Type B pancreatic cell (in vitro differentiated cells): Measurements from ENCODE around the gene MMP15. TPM values are rescaled to one million over a fixed set of nuclear protein-coding genes. Genes with fewer than 3 reads are reported as not detected.

ENCODE experiments used
- DNase-seq: peaks from one replicate; pipeline ENCODE4 v3.0.0; 2021; ENCODE audit warnings: mixed read lengths; ENCODE audit not compliant: unreplicated experiment; ENCODE audit errors: extremely low spot score
- H3K27ac Mint-ChIP-seq: 2 replicates; pipeline ENCODE4 v1.8.0; 2021; ENCODE audit warnings: mild to moderate bottlenecking, mixed read lengths
- H3K27me3 Mint-ChIP-seq: 2 replicates; pipeline ENCODE4 v1.8.0; 2021; ENCODE audit warnings: mixed read lengths
- H3K36me3 Mint-ChIP-seq: 2 replicates; pipeline ENCODE4 v1.8.0; 2021; ENCODE audit warnings: mixed read lengths
- H3K4me1 Mint-ChIP-seq: one replicate; pipeline ENCODE4 v1.8.0; 2021; ENCODE audit warnings: mixed read lengths; ENCODE audit not compliant: unreplicated experiment
- H3K4me3 Mint-ChIP-seq: 2 replicates; pipeline ENCODE4 v1.8.0; 2021; ENCODE audit warnings: mild to moderate bottlenecking, mixed read lengths
- H3K9me3 Mint-ChIP-seq: 2 replicates; pipeline ENCODE4 v1.8.0; 2021; ENCODE audit warnings: mixed read lengths
- CTCF ChIP-seq: fragments of 200-600 bp; sonication (generic); conservative IDR thresholded peaks from 2 replicates; pipeline ENCODE4 v1.5.0; 2021; ENCODE audit warnings: antibody characterized with exemption, mild to moderate bottlenecking
- total RNA-seq: library from RNA; stranded (reverse); gene quantifications from 2 replicates; pipeline ENCODE4 v1.2.1, GENCODE V29; 2021; ENCODE audit warnings: low replicate concordance

Gene MMP15
- total RNA-seq, 1 donor from 2014 or later, result 33.2 TPM

GRCh38 chr16:58049232-58050185, 24.0 kb downstream of the MMP15 start:
- peak overlapping the region; percentile 79 for H3K27ac Mint-ChIP-seq
- no peak for TF ChIP-seq CTCF
- H3K9me3 Mint-ChIP-seq, result no peaks in the 10 kb centered on the region
- H3K27me3 Mint-ChIP-seq, result no peaks in the 10 kb centered on the region
- peaks cover 10% of the 10 kb centered on the region for H3K4me1 Mint-ChIP-seq
- no peak for DNase-seq
- H3K36me3 Mint-ChIP-seq, result no peaks in the 10 kb centered on the region
- peak overlapping the region; percentile 52 for H3K4me3 Mint-ChIP-seq

GRCh38 chr16:58051296-58051695, 25.7 kb downstream of the MMP15 start:
- Mint-ChIP-seq H3K36me3 (no peaks in the 10 kb centered on the region), H3K4me3 (no peak overlapping the region), H3K27me3 (no peaks in the 10 kb centered on the region), H3K4me1 (peaks cover 14% of the 10 kb centered on the region), H3K27ac (no peak overlapping the region), H3K9me3 (no peaks in the 10 kb centered on the region)
- DNase-seq, result no peak
- TF ChIP-seq CTCF, result no peak

GRCh38 chr16:58051821-58052603, 26.5 kb downstream of the MMP15 start:
- TF ChIP-seq CTCF, result no peak
- Mint-ChIP-seq H3K27ac (no peak overlapping the region), H3K36me3 (no peaks in the 10 kb centered on the region), H3K27me3 (no peaks in the 10 kb centered on the region), H3K4me1 (peaks cover 14% of the 10 kb centered on the region), H3K9me3 (no peaks in the 10 kb centered on the region), H3K4me3 (no peak overlapping the region)
- no peak for DNase-seq

- no peak for DNase-seq
- H3K9me3 Mint-ChIP-seq, result no peaks in the 10 kb centered on the region
- no peaks in the 10 kb centered on the region for H3K36me3 Mint-ChIP-seq
- no peaks in the 10 kb centered on the region for H3K27me3 Mint-ChIP-seq
- H3K4me3 Mint-ChIP-seq, result no peak overlapping the region
- H3K27ac Mint-ChIP-seq, result no peak overlapping the region
- peaks cover 8% of the 10 kb centered on the region for H3K4me1 Mint-ChIP-seq
- no peak for TF ChIP-seq CTCF
Measured at GRCh38 chr16:58053682-58054005, 28.1 kb downstream of the MMP15 start.

- no peaks in the 10 kb centered on the region for H3K36me3 Mint-ChIP-seq
- no peaks in the 10 kb centered on the region for H3K9me3 Mint-ChIP-seq
- no peak overlapping the region for H3K4me3 Mint-ChIP-seq
- no peak for TF ChIP-seq CTCF
- H3K4me1 Mint-ChIP-seq, result peaks cover 8% of the 10 kb centered on the region
- DNase-seq, result no peak
- no peaks in the 10 kb centered on the region for H3K27me3 Mint-ChIP-seq
- no peak overlapping the region for H3K27ac Mint-ChIP-seq
Measured at GRCh38 chr16:58054289-58054688, 28.7 kb downstream of the MMP15 start.
